GM04503 (cell line): ENCODE measurements around the gene HIVEP2.
A peak's percentile ranks its signal among the peaks of the same experiment; 100 is the strongest.

Experiments used
- DNase-seq: peaks from one replicate; pipeline ENCODE4 v3.0.0-alpha.2; 2012; ENCODE audit warnings: low read depth

HIVEP2 gene

DNA sequence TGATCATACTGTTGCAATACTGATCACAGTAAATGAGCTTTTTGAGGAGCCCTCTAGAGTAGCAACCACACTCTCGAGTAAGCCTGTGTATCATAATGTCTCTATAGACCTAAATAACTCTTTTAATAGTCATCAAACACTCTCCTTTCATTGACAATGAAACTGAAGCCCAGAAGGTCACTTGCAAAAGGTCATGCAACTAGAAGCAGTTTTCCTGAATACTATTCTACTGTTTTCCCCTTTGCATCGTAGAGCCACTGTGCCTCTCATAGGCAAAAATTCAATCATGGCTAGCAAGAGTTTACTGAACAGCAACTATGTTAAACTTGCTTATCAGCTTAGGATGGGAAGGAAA lies 105.3 kb downstream of the HIVEP2 start:
- no peak for DNase-seq

DNA sequence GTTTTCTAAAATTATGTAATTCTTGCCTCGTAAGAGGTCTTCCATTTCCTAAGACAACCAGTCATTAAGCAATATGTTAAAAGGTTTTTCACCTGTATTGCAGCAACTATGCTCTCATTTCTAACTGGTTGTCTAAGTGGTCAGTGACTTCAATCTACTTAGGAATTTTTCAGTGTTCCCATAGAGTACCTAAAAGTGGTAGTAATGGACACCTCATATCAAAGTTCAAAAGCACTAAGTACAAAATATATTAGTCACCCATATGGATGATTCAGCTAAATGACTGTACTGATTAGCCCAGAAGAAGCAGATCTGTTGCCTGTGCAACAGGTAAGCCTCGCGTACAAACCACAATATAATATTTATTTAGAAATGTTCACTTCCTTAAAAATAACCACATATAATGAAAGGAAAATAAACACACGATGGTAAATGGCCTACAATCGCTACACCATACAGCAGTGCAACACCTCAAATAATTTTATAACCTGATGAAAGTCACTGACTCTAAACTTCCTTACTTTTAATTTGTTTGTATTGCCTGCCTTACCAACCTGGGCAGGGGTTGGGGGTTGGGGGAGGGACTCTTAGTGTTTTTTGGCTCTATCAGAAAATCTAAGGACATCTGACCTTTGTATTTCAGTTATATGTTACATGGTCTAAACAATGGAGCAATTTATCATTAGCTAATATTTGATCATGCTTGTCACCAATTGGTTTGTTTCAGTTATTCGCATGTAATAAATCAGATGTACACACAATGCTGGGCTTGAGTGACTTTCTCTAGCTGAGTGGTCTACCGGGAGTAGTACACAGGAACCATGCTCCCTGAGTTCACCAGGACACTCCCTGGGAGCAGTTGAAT lies 105.9 kb downstream of the HIVEP2 start:
- DNase-seq: no peak

DNA sequence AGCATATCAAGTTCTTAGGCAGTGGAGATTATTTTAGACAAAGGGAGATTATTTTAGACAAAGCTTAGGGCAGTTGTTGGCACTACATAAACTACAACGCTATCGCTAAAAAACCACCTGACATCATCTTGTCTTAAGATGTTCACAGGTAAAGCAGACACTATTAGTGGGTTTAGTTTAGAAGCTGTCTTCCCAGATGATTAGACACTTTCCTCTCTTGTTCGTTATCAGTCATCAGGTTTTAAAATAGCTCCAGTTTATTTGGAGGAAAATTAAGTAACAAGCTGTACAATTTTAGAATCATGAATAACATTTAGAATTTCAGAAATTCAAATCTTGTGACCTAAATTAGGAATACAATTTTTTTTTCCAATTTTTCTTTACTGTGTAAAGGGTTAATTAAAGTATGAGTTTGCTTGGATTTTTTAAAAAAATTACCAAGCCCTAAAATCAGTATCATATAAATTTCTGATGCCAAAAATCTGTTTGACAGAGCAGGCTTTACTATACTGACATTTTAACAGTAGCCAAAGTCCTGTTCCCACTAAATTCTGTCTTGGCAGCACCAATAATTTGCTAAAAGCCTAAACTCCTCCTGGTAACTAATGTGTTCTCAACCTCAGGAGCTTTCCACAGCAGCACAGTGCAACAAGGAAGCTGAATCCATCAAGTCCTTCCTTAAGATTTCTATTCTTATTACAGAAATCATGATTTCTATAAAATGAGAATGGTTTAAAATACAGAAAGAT lies 109.0 kb downstream of the HIVEP2 start:
- no peak for DNase-seq

DNA sequence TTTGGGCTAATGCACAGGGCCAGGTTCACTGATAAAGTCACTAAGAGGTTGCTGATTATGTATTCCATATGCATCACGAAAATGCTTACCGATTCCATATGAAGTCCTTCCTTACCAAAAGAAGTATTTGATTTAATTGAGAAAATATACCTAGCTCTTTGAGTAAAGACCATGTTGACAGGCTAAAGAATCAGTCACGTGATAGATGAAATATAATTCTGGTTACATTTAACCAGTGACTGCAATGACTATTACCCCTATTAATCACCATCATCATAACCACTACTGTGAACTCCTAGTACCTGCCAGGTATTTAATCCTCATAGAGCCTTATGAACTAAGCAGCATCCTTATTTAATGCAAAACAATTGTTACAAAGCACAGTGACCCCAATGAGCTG lies 110.1 kb downstream of the HIVEP2 start:
- DNase-seq: no peak

DNA sequence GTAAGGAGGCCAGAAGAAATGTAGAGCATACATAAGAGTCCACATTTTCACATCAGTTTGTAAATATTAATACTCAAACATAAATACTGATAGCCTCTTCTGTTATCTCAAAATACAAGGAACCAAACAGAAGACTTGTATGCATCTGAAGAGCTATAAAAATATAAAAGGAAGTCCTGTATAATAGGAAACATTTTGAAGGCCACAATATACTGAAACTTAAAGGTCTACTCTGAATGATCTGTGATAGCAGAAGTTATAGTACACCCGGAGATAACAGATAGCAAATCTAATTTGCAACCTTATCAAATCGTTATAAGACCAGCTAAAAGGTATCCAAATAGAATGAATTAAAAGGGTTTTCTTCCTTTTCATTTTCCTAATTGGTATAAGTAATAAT lies 111.2 kb downstream of the HIVEP2 start:
- no peak for DNase-seq

DNA sequence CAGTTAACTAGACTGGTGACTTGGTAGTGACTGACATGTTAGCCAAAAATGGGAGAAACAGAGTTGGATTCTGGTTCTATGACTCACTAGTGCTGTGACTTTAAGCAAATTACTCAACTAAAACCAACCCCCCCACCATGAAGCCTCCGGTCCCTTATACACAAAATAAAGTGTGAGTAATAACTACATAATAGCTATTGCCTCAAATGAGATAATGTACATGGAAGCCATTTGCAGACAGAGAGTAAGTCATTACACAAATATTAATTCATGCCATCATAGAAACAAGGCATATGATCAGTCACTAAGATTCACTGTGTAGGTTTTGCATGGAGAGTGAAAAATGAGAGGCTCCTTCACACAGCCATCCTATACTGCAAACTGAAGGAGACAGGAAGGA lies 111.9 kb downstream of the HIVEP2 start:
- DNase-seq: peak; percentile 61

DNA sequence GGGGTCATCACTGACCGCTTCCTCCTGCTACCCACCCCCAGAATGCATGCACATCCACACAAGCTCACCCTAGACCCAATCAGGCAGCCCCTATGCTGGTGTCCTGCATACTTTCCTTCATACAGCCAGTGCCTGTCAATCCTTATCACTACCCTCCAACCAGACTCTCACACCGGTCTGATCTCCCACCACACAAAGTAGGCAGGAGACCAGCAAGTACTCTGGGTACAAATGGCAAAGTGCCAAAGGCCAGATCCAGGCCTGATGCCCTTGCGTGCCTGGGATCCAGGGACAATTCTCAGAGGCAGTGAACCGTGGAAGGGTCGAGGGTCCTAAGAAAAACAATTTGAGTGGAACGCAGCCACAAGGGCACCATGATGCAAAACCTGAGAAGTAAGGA lies 114.2 kb downstream of the HIVEP2 start:
- no peak for DNase-seq

DNA sequence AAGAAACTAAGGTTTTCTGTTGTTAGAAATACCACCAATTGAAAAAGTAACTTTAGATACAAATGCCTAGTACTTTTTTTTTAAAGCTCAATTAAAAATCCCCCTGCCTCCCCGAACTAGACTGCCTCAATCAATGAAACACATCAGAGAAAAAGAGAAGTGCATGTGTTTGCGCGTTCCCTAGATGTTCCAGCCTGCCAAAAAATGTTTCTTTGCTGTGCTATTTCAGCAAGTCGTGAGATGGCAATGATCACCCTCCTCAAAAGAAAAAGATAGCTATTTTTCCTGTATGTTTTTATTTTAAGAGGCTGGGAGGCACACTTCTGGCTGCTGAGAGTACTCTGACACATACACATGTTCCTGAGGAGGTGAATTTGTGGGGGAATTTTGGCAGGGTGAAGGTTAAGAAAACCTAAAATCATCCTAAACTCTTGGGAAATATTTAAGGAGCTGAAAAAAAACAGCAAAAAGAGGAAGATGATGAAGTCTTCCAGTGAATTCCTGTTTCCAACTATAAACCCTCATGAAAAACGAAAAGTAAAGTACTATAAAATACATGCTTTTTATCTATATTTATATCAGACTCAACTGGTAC lies 114.8 kb downstream of the HIVEP2 start:
- no peak for DNase-seq

DNA sequence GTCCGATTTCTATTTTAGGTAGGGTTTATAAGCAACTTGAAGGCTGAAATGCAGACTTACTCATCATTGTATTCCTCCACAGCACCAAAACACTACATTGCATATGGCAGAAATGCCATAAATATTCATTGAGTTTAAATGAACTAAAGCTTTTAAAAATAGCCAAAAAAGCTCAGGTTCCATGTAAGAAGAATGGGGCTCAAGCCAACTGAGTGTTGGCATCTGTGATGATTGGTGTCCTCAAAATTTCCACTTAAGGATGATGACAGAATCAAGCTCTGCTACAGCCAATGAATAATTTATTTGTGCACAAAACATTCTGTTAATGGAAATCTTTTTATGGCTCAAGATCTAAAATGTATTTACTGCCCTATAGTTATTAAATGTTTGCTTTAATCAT lies 115.4 kb downstream of the HIVEP2 start:
- no peak for DNase-seq

DNA sequence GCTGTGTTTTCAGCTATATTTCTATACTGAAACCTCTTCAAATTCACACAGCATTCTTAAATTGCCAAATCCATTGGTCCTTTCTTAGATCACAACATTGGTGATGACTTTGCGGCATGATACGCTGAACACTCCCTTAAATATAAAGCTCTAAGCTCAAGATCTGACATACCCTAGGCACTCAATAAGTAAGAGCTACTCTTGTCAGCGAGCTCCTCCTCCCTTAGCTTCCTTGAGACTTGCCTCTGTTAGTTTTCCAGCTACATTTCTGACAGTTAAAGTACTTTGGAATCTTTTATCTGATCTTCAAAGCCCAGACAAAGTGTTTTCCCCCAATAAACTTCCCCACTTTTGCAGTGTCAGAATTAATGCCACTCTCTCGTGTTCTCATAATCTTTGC lies 117.0 kb downstream of the HIVEP2 start:
- no peak for DNase-seq

DNA sequence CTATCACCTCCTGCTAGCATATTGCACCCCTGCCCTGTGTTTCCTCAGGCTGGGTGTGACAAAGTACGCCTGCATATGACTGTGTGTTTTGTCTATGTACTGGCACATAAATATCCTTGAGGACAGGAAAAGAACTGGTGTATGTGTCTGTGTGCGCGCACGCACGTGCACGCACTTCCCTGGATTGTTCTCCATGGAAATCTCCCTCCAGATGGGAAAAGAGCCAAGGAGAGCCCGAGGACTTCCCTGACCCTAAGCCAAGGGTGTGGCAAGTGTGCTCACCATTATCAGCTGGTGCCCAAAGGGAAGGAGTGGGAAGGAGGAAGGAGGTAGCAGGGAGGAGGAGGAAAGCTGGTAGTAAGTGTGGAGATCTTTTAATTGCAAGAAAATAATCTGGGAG lies 117.6 kb downstream of the HIVEP2 start:
- DNase-seq: no peak

DNA sequence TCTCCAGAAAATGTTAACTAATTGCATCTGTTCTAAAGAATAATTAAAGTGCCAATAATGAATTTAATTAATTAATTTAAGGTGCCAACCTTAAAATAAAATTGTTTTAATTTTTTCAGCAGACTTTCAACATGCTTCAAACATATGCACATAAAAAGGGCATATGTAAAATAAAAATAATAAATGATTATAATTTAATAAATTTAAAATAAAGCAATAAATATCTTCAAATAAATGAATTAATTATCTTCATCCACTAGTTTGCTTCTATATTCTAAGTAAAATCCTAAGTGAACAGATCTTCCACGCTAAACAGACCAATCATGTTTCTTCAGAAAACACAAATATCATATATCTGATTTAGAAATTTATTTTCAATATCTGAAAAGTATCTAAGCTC lies 119.2 kb downstream of the HIVEP2 start:
- no peak for DNase-seq

DNA sequence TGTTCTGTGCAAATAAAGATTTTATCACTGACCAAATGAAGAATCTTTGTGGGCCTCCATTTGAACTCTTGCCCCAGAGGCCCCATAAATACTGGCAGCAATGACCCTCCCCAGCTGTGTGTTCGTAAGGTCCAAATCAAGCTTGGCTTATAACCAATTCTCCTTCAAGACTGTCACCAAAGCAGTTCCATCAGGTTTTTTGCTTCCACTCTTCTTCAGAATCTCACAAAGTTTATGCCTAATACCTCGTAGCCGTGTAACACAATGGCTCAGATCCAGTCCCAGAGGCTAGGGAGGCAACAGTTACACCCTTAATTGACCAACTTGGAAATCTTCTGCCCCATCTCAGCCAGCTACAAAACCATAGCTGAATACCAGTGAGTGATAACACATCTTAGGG lies 120.5 kb downstream of the HIVEP2 start:
- DNase-seq: no peak

DNA sequence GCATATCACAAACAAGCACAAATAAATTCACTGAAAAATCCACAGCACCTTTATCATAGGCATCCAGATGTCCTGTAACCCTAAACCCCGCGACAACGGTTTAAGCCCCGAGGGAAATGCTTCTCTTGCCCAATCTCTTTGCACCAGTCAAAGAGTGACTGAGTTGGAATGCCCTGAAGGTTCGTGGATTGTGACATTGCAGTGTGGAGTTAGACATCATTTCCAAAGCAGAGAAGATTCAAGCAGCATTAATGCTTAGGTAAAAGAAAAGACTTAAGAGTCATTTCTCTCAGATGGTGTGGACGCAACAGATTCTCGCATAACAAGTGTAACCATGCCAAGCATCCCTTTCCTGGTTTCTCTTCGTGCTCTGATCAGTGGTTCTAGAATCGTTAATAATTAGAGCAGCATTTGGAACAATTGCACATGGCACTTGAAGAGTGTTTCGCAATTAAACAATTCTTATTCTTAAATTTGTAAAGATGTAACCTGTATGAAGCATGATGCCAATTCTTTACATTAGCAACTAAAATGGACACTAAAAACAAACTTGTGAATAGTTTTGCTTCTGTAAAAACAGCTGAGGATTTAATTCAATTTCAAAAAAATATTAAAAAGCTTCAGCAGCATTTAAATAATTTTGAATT lies 121.6 kb downstream of the HIVEP2 start:
- no peak for DNase-seq

DNA sequence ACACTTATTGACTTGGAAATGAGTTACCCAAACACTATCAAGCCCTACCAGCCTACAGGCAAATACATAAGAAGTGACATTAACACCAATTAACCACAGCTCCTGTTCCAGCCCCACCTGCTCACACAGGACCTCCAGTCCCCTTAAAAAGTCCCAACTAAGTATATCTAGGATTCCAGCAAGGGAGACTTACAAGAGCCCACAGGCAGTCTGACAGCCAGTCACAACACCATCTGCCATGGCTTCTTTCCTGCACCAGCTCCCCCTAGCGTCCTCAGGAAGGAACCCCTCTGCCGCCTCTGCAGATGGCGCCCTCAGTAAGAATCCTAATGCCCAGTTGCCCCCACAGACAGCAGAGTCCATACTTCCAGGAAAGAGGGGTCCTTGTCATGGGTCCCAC lies 122.1 kb downstream of the HIVEP2 start:
- DNase-seq: no peak

DNA sequence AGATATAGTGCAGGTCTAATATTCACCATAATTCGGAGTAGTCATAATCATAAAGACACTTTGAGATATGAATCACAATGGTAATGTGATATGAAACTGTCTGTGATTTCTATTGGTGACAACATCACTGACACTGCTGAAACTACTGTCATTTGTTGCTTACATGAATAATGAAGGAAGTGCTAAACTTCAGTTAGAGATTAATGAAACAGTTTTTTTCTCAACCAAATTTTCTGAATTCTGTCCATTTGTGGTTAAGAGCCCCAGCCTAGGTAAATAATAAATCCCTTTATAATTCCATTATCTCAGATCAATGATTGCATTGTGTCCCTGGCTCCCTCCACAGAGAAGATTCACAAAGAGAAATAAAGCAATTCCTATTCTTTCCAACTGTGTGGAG lies 122.6 kb downstream of the HIVEP2 start:
- DNase-seq: no peak

DNA sequence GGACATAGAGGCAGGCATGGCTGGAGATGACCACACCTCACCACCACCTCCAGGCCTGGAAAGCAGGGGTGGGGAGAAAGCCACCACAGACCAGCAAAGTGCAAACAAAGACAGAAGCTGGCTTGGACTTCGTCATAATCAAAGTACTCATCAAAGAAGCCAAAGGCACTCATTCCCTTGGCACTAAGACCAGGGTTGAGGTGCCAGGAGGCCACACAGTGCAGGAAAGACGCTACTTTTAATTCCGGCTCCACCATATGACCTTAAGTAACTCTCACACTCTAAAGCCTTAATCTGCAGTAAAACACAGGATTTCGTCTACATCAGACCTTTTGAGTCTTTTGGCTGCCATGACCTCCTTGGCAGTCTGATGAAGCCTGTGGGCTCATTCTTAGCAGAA lies 123.1 kb downstream of the HIVEP2 start:
- DNase-seq: no peak

DNA sequence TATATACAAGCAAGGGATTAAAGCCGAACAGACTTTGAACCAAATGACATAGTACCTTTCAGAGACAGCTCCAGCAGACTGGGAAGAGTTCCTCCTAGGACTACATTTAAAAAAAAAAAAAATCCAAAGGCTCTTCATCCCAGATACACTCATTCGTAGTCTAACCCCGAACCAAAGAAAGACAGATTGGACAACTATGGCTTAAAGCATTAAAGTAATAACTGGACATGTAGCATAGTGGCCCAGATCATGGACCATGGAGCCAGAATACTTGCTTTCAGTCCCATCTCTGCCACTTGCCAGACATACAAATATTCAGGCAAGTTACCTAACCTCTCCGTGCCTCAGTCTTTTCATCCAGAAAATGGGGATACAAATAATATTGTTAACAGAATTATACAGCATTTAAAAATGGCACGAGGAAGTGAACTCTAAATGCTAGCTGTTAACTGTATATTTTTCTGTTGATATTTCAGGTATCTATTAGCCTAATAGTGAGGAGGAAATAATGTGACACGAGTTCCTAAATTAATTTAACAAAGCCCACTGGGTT lies 123.7 kb downstream of the HIVEP2 start:
- DNase-seq: no peak

DNA sequence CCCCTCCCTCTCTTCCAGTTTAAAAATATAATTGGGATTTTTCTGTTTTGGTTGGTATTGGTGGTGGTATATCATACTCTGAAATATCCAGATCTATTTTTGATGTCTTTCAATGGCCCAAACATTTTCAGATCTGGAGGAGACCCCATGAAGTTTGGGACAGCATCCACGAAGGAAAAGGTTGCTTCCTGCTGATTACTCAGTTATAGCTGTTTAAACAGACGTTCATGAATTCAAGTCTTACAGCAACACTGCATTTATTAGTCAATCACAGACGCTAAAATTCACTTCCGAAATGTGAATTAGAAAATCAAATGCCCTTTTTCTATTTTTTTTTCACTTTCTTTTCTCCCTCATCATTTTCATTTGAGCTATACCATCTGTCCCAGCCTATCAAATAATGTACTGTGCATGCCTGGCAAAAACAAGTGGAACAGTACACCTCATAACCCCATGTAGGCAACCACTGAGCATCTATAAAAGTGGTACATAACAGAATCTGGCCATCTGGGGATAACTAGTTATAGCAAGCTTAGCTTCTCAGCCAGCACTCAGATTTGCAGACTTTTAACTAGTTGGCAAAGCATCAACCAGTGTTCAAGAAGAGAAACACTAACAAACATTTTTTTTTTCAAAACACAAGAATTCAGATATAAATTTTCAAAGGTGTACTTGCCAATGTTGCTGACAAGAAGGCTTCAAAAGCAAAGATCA lies 124.5 kb downstream of the HIVEP2 start:
- no peak for DNase-seq

DNA sequence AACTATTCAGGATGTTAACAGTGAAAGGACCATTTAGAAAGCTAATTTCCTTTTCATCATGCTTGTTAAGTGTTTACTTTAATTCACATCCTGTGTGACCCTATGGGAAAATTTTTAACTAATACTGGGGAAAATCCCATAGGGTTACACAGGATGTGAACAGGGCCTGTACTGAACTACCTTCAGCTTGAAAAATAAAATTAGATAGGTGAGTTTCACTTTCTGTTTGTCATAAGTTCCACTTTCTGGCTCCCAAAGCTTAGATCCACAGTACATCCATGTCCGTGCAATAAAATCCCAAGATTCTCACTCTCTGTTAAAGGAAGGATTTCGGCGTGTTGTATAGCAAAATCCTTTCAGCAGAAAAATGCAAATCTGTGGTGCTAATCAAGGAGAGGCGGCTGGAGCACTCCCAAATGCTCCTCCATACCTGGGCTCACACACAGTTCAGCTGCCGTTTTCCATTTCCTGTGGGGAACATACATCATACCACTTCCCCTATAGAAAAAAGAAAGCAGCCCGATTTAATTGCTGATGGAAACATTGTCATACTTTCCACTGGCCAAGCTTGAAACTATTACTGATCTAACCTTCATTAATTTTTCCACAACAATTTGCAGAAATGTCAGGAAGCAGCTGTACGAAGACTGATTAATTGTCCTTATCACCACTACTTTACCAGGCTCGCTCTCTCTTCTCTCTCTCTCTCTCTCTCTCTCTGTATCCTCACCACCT lies 125.2 kb downstream of the HIVEP2 start:
- no peak for DNase-seq

DNA sequence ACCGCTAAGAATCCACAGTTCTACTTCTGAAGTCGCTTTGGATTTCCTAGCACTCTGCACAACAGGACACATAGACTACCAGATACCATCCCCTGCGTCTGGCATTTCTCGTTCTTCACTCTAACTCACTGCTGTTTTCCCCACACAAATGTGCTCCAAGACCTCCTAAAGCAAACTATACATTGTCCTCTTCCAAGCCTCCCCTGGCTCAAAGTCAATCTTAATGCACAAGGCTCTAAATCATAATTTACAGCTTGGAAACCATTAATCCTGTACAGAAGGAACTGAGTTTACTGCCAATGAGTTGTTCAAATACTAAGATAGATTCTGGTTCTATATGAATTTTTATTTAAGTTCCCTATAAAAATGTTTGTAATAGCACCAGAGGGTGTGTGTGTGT lies 128.5 kb downstream of the HIVEP2 start:
- DNase-seq: no peak
